NCI-H82 (cell line): Measurements from ENCODE around the gene MID1IP1.

Experiments
- DNase-seq: peaks from one replicate; lab custom pipeline; 2025; lab: John Stamatoyannopoulos, UW

MID1IP1 gene, protein sequence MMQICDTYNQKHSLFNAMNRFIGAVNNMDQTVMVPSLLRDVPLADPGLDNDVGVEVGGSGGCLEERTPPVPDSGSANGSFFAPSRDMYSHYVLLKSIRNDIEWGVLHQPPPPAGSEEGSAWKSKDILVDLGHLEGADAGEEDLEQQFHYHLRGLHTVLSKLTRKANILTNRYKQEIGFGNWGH

DNA sequence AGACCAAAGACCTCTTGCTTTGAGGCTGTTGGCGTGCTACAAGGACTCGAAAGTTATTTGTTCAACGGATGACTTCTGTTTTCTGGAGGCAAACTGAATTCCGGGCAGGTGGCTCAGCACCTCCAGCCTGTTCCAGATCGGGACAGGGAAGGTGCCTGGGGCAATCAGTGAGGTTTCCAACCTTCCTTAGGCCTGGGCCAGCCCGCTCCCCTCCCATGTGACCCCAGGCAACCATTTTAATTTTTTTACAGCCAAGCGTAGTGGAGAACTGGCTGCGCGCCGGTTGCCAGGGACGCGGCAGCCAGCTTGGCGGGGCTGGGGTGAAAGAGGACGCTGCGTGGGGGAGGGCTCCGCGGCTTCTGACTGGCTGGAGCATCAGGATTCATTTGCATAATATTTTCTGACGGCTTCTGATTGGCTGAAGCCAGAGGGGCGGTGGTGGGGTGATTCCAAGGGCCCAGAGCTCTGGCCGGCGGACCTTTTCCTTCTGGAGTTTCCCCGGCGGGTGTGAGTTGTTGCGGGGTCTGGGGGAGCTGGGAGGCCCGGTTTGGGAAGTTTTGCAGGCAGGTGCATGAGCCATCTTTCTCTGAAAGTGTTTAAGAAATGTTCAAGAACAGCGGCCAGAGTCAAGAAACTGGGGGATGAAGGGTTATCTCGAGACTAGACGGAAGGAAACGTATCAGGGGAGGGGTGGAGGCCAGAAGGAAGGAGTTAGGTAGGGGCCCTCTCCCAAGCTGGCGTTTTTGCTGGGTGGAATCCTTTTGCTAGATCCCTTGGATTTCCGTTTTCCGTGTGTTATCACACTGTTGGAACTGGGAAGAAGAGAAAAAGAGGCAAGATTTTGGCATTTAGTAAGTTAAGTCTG is at the start of gene MID1IP1:
TSS of gene MID1IP1 (plus strand) at position 479 of the 865 bp plus-strand sequence. CDS start 3,488 bp downstream, outside the sequence.
- DNase-seq: peak; percentile 97

DNA sequence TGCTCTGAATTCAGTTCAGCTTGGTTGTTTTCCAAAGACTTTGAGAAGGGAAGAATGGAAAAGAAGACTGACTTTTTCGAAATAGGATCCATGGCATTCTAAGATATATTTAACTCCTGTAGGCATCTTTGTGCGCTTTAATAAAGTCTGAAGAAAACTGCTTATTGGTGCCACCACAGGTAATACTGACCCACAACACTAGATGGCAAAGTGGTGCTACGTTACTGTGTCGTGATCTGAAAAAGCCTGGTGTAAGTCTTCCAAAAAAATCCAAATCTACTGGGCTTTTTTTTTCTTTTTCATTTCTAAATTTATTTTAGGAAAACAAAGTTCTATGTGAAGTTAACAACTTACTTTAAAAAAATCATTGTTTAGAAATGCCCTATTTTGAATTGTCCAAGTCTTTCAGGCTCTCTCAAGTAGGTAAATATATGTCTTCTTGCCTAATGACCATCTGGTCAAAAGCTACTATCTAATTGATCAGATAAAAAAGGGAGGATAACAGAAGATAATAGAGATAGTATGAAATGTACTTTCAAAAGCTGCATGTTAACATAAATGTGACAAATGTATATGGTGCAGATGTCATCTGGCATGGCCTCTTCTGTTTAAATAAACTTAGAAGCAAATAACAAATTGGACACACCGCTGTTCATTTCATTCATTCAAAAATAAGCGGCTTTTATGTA is 47.0 kb upstream of the MID1IP1 start:
- peak; percentile 68 for DNase-seq

DNA sequence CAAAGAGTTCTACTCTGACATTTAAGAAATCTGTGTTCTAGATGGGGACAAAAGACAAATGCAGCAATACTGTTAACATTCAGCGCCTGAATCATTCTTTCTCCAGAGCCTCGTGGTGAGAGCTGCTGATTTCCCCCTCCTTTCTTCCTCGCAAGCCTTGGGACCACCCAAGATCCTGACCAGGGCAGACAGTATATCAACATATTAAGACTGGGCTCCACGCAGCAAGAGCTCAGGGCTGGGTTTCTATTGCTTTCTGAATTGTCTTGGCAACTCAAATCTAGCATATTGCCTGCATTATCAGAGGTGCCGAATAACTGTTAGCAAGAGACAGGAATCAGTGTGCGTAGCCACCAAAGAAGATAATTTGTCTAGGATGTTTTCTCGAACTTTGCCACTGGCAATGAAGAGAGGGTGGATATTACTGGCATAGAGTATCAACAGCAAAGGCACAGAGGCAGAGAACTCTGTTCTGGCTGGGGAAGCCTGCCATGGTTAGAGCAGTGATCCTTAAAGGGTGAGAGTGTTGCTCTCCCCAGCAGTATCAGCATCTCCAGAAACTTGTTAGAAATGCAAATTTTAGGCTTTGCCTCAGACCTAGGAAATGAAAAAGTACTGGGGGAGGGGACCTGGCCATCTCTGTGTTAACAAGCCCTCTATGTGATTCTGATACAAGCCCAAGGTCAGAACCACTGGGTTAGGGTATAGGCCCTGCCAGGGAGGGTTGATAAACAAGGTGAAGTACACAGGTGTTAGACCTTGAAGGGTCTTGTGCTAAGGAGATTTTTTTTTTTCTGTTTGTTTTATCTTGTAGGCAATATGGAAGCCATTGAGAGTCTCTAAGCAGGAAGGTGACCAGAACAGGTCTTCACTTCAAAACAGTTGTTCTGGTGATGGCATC is 46.2 kb upstream of the MID1IP1 start:
- no peak for DNase-seq

DNA sequence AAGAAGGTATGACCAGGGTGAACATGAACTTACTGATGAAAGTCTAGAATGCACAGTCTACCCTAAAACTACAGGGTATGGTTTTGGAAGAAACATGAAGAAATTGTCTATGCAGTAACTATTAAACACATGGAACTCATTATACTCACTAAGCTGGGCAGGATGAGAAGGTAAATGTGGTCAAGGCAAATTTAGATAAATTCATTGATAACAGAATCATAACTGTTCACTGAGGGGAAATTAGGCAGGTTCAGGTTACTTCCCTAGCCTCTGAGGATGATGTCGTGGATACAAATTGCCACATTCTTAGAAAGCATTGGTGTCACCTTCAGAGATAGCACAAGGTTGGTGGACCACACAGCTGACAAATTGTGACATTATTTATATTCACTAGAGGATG is 40.4 kb upstream of the MID1IP1 start:
- DNase-seq: no peak

DNA sequence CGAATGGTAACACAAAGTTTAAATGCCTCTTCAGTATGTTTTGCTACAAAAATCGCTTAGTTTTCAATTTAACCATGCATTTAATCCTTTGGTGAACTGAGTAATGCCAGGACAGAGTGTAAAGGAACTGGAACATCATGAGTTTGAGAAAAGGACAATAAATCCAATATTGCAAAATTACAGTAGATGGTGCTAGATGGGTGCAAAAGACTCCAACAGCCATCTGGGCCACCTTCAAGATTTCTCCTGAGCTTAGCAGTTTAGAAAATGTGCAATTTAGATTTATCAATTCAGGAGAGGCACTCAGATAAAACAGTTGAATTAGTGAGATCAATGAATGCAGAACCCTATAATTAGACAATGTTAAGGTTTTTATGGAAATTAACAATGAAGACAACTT is 33.2 kb upstream of the MID1IP1 start:
- peak; percentile 39 for DNase-seq

DNA sequence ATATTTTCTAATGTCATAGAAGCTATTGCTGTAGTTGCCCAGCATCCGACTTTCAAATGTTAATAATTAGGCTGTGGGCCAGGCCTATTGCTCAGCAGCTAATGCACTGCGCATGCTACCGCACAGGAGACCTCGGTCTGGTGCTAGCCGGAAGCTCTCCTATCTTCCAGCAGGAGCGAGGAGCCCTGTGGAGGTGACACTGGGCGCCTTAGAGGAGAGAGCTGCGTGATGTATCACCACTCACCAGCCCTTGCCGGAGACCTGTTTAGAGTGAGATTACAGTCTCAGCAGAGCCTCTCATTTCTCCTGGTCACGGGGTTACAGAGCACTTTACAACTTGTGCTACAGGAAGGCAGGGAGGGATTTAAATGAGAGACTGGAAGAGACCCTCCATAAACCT is 31.1 kb upstream of the MID1IP1 start:
- no peak for DNase-seq

DNA sequence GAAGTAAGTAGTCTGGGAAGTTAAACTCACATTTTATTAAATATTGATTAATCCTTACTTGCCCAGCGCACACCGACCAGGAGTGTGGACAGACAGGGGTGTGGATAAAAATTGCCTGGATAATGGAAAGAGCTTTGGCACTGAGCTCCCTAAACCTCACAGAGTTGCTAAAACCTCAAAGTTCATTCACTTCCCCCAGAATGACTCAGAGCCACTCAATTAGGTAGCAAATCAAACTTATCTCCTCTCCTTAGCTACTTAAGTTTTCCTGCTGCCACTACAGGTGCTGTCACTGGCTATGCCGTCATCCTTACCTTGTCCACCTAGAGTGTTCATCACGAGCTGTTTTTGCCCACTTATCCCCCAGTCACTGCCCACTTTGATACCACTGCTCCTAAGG is 27.0 kb upstream of the MID1IP1 start:
- DNase-seq: no peak

DNA sequence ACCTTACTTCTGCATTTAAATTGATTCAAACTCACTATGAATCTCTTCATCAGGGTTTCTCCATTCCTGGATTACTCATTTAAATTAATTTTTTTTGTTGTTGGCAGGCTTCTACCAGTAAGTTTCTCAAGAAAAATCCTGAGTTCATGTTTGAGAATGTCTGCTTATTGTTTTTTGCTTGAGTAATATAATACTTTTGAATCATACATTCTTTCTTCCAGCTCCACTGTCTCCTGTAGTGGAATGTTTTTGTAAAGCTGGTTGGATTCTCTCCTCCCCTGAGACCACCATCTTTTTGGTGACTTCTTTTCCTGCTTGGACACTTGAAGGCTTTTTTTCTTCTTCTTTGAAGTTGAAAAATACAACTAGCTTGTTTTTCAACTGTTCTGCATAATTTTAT is 4.3 kb upstream of the MID1IP1 start:
- no peak for DNase-seq

DNA sequence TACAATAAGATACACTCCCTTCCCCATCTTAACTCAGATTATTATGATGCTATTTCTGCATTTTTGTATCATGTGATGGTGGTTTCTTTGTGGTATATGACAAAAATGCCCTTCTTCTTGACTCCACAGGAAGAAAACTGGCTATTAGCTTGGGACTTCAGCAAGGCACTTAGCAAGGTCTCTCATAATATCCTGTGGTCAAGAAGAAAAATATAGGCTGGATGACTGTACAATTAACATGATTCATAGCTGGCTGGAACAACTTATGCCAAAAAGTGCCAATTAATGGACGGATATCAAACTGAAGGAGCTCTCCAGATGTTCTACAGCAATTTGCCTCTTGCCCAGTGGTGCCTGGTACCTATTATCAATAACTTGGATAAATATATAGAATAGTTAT is 2.3 kb upstream of the MID1IP1 start:
- no peak for DNase-seq

DNA sequence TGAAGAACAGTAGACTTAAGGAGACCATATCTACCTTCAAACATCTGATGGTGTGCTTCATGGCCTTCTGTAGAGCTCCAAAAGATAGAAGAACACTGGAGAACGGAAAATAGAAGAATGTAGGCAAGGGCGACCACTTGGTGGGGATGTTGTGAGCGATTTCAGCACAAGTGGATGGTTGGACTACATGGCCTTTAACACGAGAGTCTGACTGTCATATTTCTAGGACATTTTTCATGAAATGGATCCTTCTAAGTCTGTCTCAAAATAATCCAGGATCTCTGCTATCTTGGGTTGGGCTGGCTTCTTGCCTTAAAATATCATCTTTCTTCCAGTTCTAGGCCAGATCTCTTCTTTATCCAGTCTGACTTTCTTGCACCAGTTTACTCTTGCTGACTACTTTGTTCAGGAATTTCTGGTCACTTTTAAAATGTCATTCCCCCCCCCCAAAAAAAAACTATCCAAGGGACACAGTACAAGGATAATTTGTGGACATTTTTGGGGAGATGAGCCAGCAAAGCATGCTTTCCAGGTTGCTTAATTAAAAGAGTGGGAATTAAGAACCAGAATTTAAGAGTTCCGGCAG is 1.2 kb upstream of the MID1IP1 start:
- DNase-seq: no peak

DNA sequence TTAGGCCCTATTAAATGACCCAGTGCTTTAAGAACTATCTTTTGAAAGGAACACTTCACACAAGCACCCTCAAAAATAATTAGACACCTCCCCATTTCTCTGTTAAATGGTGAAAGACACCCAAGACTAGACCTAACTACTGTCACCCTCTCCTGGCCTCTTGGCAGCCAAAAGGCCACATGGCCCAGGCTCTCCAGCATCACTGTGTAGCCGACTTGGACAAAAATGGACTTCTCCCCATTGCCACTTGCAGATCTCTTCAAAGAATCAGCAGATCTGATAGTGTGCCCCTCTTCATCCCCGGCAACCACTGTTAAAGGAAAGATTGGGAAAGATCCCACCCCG is 2.0 kb downstream of the MID1IP1 start:
- DNase-seq: no peak

DNA sequence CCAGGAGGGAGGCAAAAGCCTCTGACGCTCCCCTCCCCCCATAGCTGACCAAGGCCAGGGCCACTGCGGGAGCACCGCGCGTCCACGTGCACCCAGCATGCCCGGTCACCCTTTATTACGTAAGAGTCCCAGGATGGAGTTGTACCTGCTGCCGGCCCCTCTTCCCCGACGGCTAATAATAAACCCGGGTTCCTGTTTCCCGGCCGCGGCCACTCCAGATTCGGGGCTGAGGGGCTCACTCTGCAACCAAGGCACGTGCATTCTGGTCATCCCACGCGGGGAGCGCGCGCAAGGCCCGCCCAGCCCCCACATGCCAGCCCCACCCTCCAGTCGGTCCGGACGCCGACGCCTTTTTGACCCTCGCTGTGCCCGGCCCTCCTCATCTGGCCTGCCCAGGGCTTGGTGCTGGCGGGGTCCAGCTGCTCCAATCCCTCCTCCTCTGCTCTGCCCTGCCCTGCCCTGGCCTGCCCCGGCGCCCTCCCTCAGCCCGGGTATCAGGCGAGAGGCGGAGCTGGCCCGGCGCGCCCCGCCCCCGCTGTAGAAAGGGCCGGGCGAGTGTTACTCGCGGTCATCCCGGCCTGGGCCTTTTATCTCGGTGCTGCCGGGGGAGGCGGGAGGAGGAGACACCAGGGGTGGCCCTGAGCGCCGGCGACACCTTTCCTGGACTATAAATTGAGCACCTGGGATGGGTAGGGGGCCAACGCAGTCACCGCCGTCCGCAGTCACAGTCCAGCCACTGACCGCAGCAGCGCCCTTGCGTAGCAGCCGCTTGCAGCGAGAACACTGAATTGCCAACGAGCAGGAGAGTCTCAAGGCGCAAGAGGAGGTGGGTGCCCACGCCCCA is 2.6 kb downstream of the MID1IP1 start:
- DNase-seq: peak; percentile 94

DNA sequence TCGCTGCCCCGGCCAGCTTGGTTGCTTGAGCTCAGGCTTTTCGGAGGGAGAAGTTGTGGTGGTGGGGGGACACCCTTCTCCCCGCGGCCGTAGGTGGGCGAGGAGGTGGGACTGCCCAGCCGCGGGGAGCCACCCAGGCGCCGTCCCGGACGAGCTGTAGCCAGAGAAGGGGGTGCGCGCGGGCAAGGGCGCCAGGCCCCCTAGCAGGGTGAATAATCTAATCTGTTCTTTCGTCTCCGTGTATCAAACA is 3.1 kb downstream of the MID1IP1 start:
- DNase-seq: no peak

DNA sequence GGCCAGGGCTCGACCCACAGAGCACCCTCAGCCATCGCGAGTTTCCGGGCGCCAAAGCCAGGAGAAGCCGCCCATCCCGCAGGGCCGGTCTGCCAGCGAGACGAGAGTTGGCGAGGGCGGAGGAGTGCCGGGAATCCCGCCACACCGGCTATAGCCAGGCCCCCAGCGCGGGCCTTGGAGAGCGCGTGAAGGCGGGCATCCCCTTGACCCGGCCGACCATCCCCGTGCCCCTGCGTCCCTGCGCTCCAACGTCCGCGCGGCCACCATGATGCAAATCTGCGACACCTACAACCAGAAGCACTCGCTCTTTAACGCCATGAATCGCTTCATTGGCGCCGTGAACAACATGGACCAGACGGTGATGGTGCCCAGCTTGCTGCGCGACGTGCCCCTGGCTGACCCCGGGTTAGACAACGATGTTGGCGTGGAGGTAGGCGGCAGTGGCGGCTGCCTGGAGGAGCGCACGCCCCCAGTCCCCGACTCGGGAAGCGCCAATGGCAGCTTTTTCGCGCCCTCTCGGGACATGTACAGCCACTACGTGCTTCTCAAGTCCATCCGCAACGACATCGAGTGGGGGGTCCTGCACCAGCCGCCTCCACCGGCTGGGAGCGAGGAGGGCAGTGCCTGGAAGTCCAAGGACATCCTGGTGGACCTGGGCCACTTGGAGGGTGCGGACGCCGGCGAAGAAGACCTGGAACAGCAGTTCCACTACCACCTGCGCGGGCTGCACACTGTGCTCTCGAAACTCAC is 3.6 kb downstream of the MID1IP1 start:
- peak; percentile 60 for DNase-seq

DNA sequence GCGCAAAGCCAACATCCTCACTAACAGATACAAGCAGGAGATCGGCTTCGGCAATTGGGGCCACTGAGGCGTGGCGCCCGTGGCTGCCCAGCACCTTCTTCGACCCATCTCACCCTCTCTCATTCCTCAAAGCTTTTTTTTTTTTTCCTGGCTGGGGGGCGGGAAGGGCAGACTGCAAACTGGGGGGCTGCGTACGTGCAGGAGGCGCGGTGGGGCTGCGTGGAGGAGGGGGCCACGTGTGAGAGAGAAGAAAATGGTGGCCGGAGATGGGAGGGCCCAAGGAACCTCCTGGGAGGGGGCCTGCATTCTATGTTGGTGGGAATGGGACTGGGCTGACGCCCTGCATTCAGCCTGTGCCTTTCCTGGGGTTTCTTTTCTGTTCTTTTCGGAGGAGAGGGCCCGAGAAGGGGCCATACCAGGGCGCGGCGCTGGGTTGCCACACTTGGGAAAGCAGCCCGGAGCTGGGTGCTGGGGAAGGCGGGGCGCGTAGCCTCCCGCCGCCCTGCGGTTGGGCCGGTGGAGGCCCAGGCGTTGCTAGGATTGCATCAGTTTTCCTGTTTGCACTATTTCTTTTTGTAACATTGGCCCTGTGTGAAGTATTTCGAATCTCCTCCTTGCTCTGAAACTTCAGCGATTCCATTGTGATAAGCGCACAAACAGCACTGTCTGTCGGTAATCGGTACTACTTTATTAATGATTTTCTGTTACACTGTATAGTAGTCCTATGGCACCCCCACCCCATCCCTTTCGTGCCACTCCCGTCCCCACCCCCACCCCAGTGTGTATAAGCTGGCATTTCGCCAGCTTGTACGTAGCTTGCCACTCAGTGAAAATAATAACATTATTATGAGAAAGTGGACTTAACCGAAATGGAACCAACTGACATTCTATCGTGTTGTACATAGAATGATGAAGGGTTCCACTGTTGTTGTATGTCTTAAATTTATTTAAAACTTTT is 4.5 kb downstream of the MID1IP1 start:
- DNase-seq: peak; percentile 73

DNA sequence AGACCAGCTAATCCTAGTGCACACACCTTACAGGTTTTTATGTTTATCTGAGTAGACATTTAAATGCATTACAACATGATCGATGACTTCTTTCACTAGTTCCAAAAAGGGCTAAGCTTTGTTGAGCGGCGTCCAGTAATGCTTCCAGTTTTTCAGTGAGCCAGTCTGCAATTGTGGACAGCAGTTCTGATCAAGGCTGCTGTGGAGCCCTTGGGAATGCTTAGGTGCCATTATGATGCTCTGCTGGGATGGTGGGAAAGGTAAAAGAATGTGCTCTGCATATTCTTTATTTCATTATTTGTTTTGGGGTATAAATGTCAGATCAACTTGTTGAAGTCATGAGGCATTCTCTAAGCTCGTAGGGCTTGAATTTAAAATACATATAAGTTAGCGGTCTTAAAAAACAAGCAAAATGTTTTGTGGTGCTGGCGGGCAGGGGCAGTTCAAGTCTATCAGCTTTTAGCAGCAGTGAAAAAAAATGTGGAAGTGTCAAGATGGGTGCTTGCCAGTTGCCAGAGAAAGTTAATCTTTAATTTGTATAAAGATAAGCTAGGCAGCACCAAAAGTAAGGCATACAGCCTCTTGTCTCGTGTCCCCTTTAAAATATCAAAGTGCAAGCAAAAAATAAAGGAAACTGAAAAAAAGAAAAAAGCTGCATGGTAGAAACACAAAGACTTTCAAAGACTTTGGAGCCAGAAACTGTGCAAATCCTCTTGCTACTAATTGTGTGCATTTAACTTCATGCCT is 5.8 kb downstream of the MID1IP1 start:
- DNase-seq: peak; percentile 32

DNA sequence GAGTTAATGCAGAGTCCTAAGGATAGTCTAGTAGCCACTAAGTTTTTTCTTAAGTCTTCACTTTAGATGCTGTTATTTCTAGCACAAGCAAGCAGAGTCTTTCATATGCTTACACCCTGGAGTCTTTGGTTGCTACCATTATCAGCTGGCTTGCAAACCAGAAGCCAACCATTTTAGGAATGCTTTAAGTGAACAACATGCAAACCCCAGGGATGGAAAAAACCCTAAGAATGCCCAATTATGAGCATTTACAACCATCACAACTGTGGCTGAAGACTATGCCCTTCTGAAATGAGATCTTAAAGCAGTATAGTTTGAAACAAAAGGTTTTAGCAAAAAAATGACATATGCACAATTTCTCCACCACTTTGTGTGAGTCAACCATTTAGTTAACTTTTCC is 6.6 kb downstream of the MID1IP1 start:
- DNase-seq: no peak

DNA sequence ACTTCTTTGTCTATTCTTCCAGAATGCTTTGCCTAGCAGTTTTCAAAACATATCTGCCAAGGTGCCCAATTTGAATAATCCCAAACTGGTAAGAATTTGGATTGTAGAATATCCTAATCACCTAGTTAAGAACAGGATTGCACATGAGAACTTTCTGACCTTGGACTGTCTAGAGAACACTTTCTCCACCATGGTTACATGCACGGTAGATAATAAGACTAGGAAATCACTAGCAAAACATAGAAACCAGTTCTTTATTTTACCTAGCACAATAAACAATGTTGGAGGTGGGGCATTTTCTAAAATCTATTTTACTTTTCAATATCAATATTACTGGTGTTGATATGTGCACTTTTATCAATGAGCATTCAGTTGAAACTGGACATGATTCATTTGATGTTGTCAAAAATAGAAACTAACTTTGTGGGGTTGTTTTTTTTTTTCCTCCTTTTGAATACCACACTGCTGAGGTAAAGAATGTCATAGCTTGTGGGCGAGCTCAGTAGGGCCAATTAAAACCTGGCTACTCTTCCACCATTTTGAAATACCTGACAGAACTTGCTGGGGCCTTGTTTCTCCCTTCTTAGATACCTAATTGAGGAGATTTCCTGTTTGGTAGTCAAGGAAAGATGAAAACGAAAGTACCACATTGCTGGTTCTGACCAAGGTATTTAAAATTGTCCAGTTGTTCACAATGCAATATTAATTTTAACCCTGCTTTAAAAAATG is 10.4 kb downstream of the MID1IP1 start:
- DNase-seq: no peak
